HEK293 (cell line): Measurements from ENCODE around the gene NCBP1.

Experiments used
- CTCF ChIA-PET: fragments of 350-600 bp; formaldehyde crosslinking; extraction: SDS; loops from one replicate; lab custom pipeline; 2021; ENCODE audit warnings: antibody characterized with exemption; lab: Yijun Ruan, JAX
- POLR2A ChIA-PET: fragments of 300-600 bp; formaldehyde crosslinking; extraction: SDS; loops from one replicate; lab custom pipeline; 2020; ENCODE audit warnings: antibody characterized with exemption, inconsistent platforms; lab: Yijun Ruan, JAX
- H3K27ac ChIP-seq: fragments of 200-500 bp; sonication (Bioruptor generic); 2 replicates; pipeline ENCODE4 v1.5.1; 2014; ENCODE audit warnings: low read depth, low read length, control low read depth, inconsistent platforms; ENCODE audit errors: extremely low read depth
- H3K36me3 ChIP-seq, 2 experiments: fragments of 200-500 bp in 1 of 2; sonication (Bioruptor generic) in 1 of 2; 1 replicate in 1 of 2; 2 replicates in 1 of 2; pipeline ENCODE4 v1.5.1; 2014 to 2017; ENCODE audit warnings: inconsistent platforms in 2 of 2, low read length in 2 of 2; ENCODE audit not compliant: control insufficient read depth in 2 of 2, insufficient read depth in 1 of 2
- H3K4me1 ChIP-seq: fragments of 200-500 bp; sonication (Bioruptor generic); 2 replicates; pipeline ENCODE4 v1.5.1; 2014; ENCODE audit warnings: mild to moderate bottlenecking, low read length, inconsistent platforms; ENCODE audit not compliant: control insufficient read depth, insufficient read depth
- H3K4me3 ChIP-seq: 2 replicates; pipeline ENCODE4 v1.5.1; 2011; ENCODE audit warnings: low read depth, mild to moderate bottlenecking, control low read depth, low read length, moderate library complexity
- H3K9me3 ChIP-seq: fragments of 200-500 bp; sonication (Bioruptor generic); 2 replicates; pipeline ENCODE4 v1.5.1; 2014; ENCODE audit warnings: low read depth, low read length, inconsistent platforms; ENCODE audit not compliant: control insufficient read depth, insufficient read depth
- ELK4 ChIP-seq: IDR thresholded peaks from 2 replicates; pipeline ENCODE4 v1.6.1; 2011; ENCODE audit warnings: mild to moderate bottlenecking, low read depth, low read length, borderline replicate concordance
- GLIS2 ChIP-seq: fragments of 450-650 bp; formaldehyde crosslinking; IDR thresholded peaks from 2 replicates; pipeline ENCODE4 v1.5.1; 2016; ENCODE audit warnings: missing biosample characterization, missing genetic modification characterization
- REST ChIP-seq: fragments of 450-650 bp; formaldehyde crosslinking; IDR thresholded peaks from 2 replicates; pipeline ENCODE4 v1.5.1; 2016; ENCODE audit warnings: missing biosample characterization, missing genetic modification characterization
- ZNF239 ChIP-seq: fragments of 450-650 bp; formaldehyde crosslinking; IDR thresholded peaks from 2 replicates; pipeline ENCODE4 v1.5.1; 2016; ENCODE audit warnings: missing biosample characterization, missing genetic modification characterization
- ZNF335 ChIP-seq: fragments of 450-650 bp; formaldehyde crosslinking; conservative IDR thresholded peaks from 2 replicates; pipeline ENCODE4 v1.5.1; 2016; ENCODE audit warnings: missing biosample characterization, missing genetic modification characterization
- ZNF426 ChIP-seq: fragments of 450-650 bp; formaldehyde crosslinking; IDR thresholded peaks from 2 replicates; pipeline ENCODE4 v1.5.1; 2017; ENCODE audit warnings: missing biosample characterization, missing genetic modification characterization, mild to moderate bottlenecking, inconsistent platforms, moderate library complexity
- ZNF596 ChIP-seq: fragments of 450-650 bp; IDR thresholded peaks from 2 replicates; pipeline ENCODE4 v1.5.0; 2018; ENCODE audit warnings: missing biosample characterization, mild to moderate bottlenecking, missing genetic modification characterization, moderate library complexity
- ZNF600 ChIP-seq: fragments of 450-650 bp; formaldehyde crosslinking; IDR thresholded peaks from 2 replicates; pipeline ENCODE4 v1.5.1; 2016; ENCODE audit warnings: missing biosample characterization, missing genetic modification characterization
- ZNF677 ChIP-seq: fragments of 450-650 bp; IDR thresholded peaks from 2 replicates; pipeline ENCODE4 v1.5.0; 2018; ENCODE audit warnings: missing biosample characterization, mild to moderate bottlenecking, missing genetic modification characterization, moderate library complexity
- ZNF76 ChIP-seq: fragments of 450-650 bp; formaldehyde crosslinking; IDR thresholded peaks from 2 replicates; pipeline ENCODE4; 2016; ENCODE audit warnings: low read depth, missing biosample characterization, missing genetic modification characterization, borderline replicate concordance
- ZNF830 ChIP-seq: fragments of 450-650 bp; IDR thresholded peaks from 2 replicates; pipeline ENCODE4 v1.5.0; 2018; ENCODE audit warnings: missing biosample characterization, missing genetic modification characterization, low read depth, mild to moderate bottlenecking, moderate library complexity
- ZSCAN4 ChIP-seq: fragments of 450-650 bp; formaldehyde crosslinking; IDR thresholded peaks from 2 replicates; pipeline ENCODE4 v1.5.1; 2017; ENCODE audit warnings: missing biosample characterization, missing genetic modification characterization
- ZSCAN5A ChIP-seq: fragments of 450-650 bp; formaldehyde crosslinking; IDR thresholded peaks from 2 replicates; pipeline ENCODE4 v1.5.1; 2016; ENCODE audit warnings: missing biosample characterization, missing genetic modification characterization

Gene NCBP1

GRCh38 chr9:97688654-97689053, 55.0 kb downstream of the NCBP1 start:
- no peaks in the 10 kb centered on the region for H3K9me3 ChIP-seq
- CTCF ChIA-PET, result interaction anchor here (0.6 kb wide), 1 partner anchor 313 kb away, joined by 3 read pairs; no protein-coding TSS in a partner anchor
- no peaks in the 10 kb centered on the region for H3K4me1 ChIP-seq
- no peak overlapping the region for H3K4me3 ChIP-seq
- H3K36me3 ChIP-seq, result peaks cover 21 to 79% of the 10 kb centered on the region in 2 experiments
- POLR2A ChIA-PET, result no interaction called here
- H3K27ac ChIP-seq, result no peak overlapping the region
- TF ChIP-seq ZNF76 (tag by site-specific recombination) (no peak), ZNF239 (tag by site-specific recombination) (no peak), ZNF426 (tag by site-specific recombination) (no peak), GLIS2 (tag by site-specific recombination) (no peak)

- TF ChIP-seq REST (tag by site-specific recombination) (no peak), ZNF335 (tag by site-specific recombination) (no peak), ZNF600 (tag by site-specific recombination) (peak; percentile 51; the same call in 1 of the 2 replicates), ZNF596 (tag by site-specific recombination) (no peak)
- Histone ChIP-seq H3K36me3 (peaks cover 20 to 70% of the 10 kb centered on the region in 2 experiments), H3K9me3 (no peaks in the 10 kb centered on the region), H3K4me1 (no peaks in the 10 kb centered on the region), H3K27ac (no peak overlapping the region), H3K4me3 (no peak overlapping the region)
- ChIA-PET CTCF (interaction anchor here (0.6 to 1.0 kb wide), 2 partner anchors 211 to 404 kb away, joined by 3 to 5 read pairs; no protein-coding TSS in a partner anchor), POLR2A (no interaction called here)
Measured at GRCh38 chr9:97689401-97690180, 56.0 kb downstream of the NCBP1 start.

GRCh38 chr9:97694769-97695168, 61.1 kb downstream of the NCBP1 start:
- Histone ChIP-seq H3K27ac (no peak overlapping the region), H3K4me3 (no peak overlapping the region), H3K36me3 (peaks cover 8 to 30% of the 10 kb centered on the region in 2 experiments; a peak in 2 of 3 replicates), H3K4me1 (no peaks in the 10 kb centered on the region), H3K9me3 (no peaks in the 10 kb centered on the region)
- TF ChIP-seq ELK4, result no peak
- no peak for TF ChIP-seq ZSCAN4 (tag by site-specific recombination)
- no peak for TF ChIP-seq ZNF830
- no peak for TF ChIP-seq ZNF677 (tag by site-specific recombination)
- no peak for TF ChIP-seq ZSCAN5A (tag by site-specific recombination)
- ChIA-PET POLR2A (no interaction called here), CTCF (no interaction called here)
